ENCODE results near the gene AQP12A.

- TF ChIP-seq, protein P1, sequence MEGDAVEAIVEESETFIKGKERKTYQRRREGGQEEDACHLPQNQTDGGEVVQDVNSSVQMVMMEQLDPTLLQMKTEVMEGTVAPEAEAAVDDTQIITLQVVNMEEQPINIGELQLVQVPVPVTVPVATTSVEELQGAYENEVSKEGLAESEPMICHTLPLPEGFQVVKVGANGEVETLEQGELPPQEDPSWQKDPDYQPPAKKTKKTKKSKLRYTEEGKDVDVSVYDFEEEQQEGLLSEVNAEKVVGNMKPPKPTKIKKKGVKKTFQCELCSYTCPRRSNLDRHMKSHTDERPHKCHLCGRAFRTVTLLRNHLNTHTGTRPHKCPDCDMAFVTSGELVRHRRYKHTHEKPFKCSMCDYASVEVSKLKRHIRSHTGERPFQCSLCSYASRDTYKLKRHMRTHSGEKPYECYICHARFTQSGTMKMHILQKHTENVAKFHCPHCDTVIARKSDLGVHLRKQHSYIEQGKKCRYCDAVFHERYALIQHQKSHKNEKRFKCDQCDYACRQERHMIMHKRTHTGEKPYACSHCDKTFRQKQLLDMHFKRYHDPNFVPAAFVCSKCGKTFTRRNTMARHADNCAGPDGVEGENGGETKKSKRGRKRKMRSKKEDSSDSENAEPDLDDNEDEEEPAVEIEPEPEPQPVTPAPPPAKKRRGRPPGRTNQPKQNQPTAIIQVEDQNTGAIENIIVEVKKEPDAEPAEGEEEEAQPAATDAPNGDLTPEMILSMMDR (IDR thresholded peaks at IDR 0.05) = no peak
- TF ChIP-seq FOSL2 (IDR thresholded peaks at IDR 0.05) = no peak
- TF ChIP-seq FOSL2 (CRISPR knock-in tag; IDR thresholded peaks at IDR 0.05) = no peak
- TF ChIP-seq, protein P2, sequence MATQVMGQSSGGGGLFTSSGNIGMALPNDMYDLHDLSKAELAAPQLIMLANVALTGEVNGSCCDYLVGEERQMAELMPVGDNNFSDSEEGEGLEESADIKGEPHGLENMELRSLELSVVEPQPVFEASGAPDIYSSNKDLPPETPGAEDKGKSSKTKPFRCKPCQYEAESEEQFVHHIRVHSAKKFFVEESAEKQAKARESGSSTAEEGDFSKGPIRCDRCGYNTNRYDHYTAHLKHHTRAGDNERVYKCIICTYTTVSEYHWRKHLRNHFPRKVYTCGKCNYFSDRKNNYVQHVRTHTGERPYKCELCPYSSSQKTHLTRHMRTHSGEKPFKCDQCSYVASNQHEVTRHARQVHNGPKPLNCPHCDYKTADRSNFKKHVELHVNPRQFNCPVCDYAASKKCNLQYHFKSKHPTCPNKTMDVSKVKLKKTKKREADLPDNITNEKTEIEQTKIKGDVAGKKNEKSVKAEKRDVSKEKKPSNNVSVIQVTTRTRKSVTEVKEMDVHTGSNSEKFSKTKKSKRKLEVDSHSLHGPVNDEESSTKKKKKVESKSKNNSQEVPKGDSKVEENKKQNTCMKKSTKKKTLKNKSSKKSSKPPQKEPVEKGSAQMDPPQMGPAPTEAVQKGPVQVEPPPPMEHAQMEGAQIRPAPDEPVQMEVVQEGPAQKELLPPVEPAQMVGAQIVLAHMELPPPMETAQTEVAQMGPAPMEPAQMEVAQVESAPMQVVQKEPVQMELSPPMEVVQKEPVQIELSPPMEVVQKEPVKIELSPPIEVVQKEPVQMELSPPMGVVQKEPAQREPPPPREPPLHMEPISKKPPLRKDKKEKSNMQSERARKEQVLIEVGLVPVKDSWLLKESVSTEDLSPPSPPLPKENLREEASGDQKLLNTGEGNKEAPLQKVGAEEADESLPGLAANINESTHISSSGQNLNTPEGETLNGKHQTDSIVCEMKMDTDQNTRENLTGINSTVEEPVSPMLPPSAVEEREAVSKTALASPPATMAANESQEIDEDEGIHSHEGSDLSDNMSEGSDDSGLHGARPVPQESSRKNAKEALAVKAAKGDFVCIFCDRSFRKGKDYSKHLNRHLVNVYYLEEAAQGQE (IDR thresholded peaks at IDR 0.05) = no peak
- TF ChIP-seq NR3C1 (IDR thresholded peaks at IDR 0.05) = no peak
- no peak for TF ChIP-seq RNF2 (IDR thresholded peaks at IDR 0.05; ENCODE audit: borderline replicate concordance, low read depth)
- no peak for TF ChIP-seq JUNB (IDR thresholded peaks at IDR 0.05)
- TF ChIP-seq MAX (IDR thresholded peaks at IDR 0.05) = no peak
- TF ChIP-seq SREBF2 (IDR thresholded peaks at IDR 0.05) = no peak
- TF ChIP-seq POLR2A (IDR thresholded peaks at IDR 0.05; ENCODE audit: low read length) = no peak
Measured at GRCh38 chr2:240642061-240642805, 49.4 kb upstream of the AQP12A start.
